OCI-LY1 (cell line): ENCODE results near the gene ASB2.

Experiments
- EZH2 ChIP-seq: fragments of 200-600 bp; sonication (generic), shearing (Covaris generic); IDR thresholded peaks from 2 replicates; pipeline ENCODE4 v1.8.0; 2017; ENCODE audit warnings: borderline replicate concordance, mixed run types, mild to moderate bottlenecking, antibody characterized with exemption, low read length, moderate library complexity, mixed read lengths
- TF ChIP-seq, protein P1 (sequence below): fragments of 200-600 bp; sonication (generic), shearing (Covaris generic); IDR thresholded peaks from 2 replicates; pipeline ENCODE4 v1.5.1; 2017; ENCODE audit warnings: mild to moderate bottlenecking, antibody characterized with exemption, low read length, moderate library complexity, mixed read lengths

DNA sequence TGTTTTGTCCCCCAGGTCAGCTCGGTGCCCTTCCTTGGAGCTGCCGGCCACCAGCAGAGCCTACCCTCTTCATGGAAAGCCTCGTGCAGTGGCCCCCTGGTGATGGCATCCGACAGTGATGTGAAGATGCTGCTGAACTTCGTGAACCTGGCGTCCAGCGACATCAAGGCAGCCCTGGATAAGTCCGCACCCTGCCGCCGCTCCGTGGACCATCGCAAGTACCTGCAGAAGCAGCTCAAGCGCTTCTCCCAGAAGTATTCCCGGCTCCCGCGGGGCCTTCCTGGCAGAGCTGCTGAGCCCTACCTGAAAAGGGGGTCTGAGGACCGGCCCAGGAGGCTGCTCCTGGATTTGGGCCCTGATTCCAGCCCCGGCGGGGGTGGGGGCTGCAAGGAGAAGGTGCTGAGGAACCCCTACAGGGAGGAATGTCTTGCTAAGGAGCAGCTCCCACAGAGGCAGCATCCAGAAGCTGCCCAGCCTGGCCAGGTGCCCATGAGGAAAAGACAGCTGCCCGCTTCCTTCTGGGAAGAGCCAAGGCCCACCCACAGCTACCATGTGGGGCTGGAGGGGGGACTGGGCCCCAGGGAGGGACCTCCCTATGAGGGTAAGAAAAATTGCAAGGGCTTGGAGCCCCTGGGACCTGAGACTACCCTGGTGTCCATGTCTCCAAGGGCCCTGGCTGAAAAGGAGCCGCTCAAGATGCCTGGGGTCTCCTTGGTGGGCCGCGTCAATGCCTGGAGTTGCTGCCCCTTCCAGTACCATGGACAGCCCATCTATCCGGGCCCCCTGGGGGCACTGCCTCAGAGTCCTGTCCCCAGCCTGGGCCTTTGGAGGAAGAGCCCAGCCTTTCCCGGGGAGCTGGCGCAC lies 48.0 kb downstream of the ASB2 start:
- TF ChIP-seq, protein P1, sequence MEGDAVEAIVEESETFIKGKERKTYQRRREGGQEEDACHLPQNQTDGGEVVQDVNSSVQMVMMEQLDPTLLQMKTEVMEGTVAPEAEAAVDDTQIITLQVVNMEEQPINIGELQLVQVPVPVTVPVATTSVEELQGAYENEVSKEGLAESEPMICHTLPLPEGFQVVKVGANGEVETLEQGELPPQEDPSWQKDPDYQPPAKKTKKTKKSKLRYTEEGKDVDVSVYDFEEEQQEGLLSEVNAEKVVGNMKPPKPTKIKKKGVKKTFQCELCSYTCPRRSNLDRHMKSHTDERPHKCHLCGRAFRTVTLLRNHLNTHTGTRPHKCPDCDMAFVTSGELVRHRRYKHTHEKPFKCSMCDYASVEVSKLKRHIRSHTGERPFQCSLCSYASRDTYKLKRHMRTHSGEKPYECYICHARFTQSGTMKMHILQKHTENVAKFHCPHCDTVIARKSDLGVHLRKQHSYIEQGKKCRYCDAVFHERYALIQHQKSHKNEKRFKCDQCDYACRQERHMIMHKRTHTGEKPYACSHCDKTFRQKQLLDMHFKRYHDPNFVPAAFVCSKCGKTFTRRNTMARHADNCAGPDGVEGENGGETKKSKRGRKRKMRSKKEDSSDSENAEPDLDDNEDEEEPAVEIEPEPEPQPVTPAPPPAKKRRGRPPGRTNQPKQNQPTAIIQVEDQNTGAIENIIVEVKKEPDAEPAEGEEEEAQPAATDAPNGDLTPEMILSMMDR = no peak
- TF ChIP-seq EZH2 = no peak
